CD4-positive, alpha-beta T cell (primary cell): ENCODE measurements around the gene PDCD6IP. TPM values are rescaled to one million over a fixed set of nuclear protein-coding genes. Genes with fewer than 3 reads are reported as not detected.
"Not testable (repeated sequence)": the region's sequence is repeated elsewhere in the genome, so short reads cannot be mapped to it uniquely, and the experiment has no call there.

Experiments
- ATAC-seq: fragments of 200-7000 bp; cut with Tn5 transposase; one replicate; pipeline ENCODE4 v1.10.0; 2022; ENCODE audit warnings: mild to moderate bottlenecking; ENCODE audit not compliant: poor library complexity
- CTCF ChIA-PET: fragments of 350-600 bp; sonication (Branson Sonifier 250); formaldehyde crosslinking; loops from one replicate; lab custom pipeline; 2021; ENCODE audit warnings: antibody characterized with exemption, inconsistent platforms; lab: Charles Lee
- POLR2A ChIA-PET: fragments of 350-600 bp; sonication (Branson Sonifier 250); formaldehyde crosslinking; loops from one replicate; lab custom pipeline; 2021; ENCODE audit warnings: antibody characterized with exemption, inconsistent platforms; lab: Charles Lee
- DNase-seq, 14 experiments: peaks; one replicate each; pipeline ENCODE4 v3.0.0-alpha.2; 2013 to 2020; ENCODE audit warnings: mixed read lengths in 2 of 14
- H3K27ac ChIP-seq, 2 donors: one replicate each; pipeline versions ENCODE4 v1.5.1 to v1.7.0; 2013; ENCODE audit warnings: low read length in 2 of 2, low read depth in 1 of 2, mild to moderate bottlenecking in 1 of 2
- H3K27me3 ChIP-seq, 2 experiments: 1 replicate in 1 of 2; 2 replicates in 1 of 2; pipeline versions ENCODE4 v1.6.1 to v1.7.0; 2013; ENCODE audit warnings: low read length in 2 of 2, control low read depth in 1 of 2, mild to moderate bottlenecking in 1 of 2, moderate library complexity in 1 of 2; ENCODE audit not compliant: insufficient read depth in 2 of 2, control insufficient read depth in 1 of 2
- H3K36me3 ChIP-seq: one replicate; pipeline ENCODE4 v1.6.1; 2013; ENCODE audit warnings: low read length, control low read depth; ENCODE audit not compliant: insufficient read depth
- H3K4me1 ChIP-seq: one replicate; pipeline ENCODE4 v1.6.1; 2013; ENCODE audit warnings: low read length, control low read depth; ENCODE audit not compliant: insufficient read depth
- H3K4me3 ChIP-seq: one replicate; pipeline ENCODE4 v1.5.1; 2013; ENCODE audit warnings: mild to moderate bottlenecking, low read length, moderate library complexity
- H3K9me3 ChIP-seq, 2 experiments: 1 replicate in 1 of 2; 2 replicates in 1 of 2; pipeline versions ENCODE4 v1.6.1 to v1.7.0; 2013; ENCODE audit warnings: low read length in 2 of 2, mild to moderate bottlenecking in 2 of 2, control low read depth in 1 of 2, moderate library complexity in 1 of 2; ENCODE audit not compliant: control insufficient read depth in 1 of 2, insufficient read depth in 1 of 2
- H3K27ac Mint-ChIP-seq: one replicate; pipeline ENCODE4 v1.8.0; 2020; ENCODE audit warnings: mixed read lengths
- H3K27me3 Mint-ChIP-seq: one replicate; pipeline ENCODE4 v1.8.0; 2021; ENCODE audit warnings: mixed read lengths
- H3K36me3 Mint-ChIP-seq: one replicate; pipeline ENCODE4 v1.8.0; 2021; ENCODE audit warnings: low read depth, mixed read lengths
- H3K4me1 Mint-ChIP-seq: one replicate; pipeline ENCODE4 v1.8.0; 2021; ENCODE audit warnings: low read depth, mixed read lengths
- H3K4me3 Mint-ChIP-seq: one replicate; pipeline ENCODE4 v1.8.0; 2020; ENCODE audit warnings: mild to moderate bottlenecking, mixed read lengths
- H3K9me3 Mint-ChIP-seq: one replicate; pipeline ENCODE4 v1.8.0; 2020; ENCODE audit warnings: mixed read lengths
- CTCF ChIP-seq: fragments of 200-600 bp; IDR thresholded peaks from one replicate; pipeline ENCODE4 v1.8.0; 2022; ENCODE audit warnings: antibody characterized with exemption, mild to moderate bottlenecking
- intact Hi-C, 2 experiments: fragments of 100-400 bp; cut with DNase I in 1 of 2; cut with micrococcal nuclease in 1 of 2; formaldehyde crosslinking; loops; one replicate each; pipeline versions ENCODE4 v1.15.1 to v1.9.0; 2023 to 2025; cut with DNase I, micrococcal nuclease
- total RNA-seq, 174 experiments: library from RNA in 2 of 174; stranded (reverse) in 2 of 174; gene quantifications; one replicate each; pipeline ENCODE4 v1.2.3 and lab custom pipeline; 2021 to 2026

The PDCD6IP gene
- total RNA-seq, 2 experiments from 2014 or later: 109 to 112 TPM

- no peaks in the 10 kb centered on the region for H3K27me3 Mint-ChIP-seq
- no peak overlapping the region for H3K27ac ChIP-seq
- H3K27me3 ChIP-seq: no peaks in the 10 kb centered on the region
- H3K36me3 ChIP-seq: peaks cover 51% of the 10 kb centered on the region
- H3K4me1 Mint-ChIP-seq: peaks cover 50% of the 10 kb centered on the region
- POLR2A ChIA-PET: no interaction called here
- peaks cover 4% of the 10 kb centered on the region for H3K4me1 ChIP-seq
- H3K4me3 ChIP-seq: no peak overlapping the region
- TF ChIP-seq CTCF: no peak
- no peaks in the 10 kb centered on the region for H3K9me3 Mint-ChIP-seq
- intact Hi-C loops: no loop called here
- CTCF ChIA-PET: interaction anchor here (0.5 kb wide), 1 partner anchor 1273 kb away, joined by 3 read pairs; no protein-coding TSS in a partner anchor
- peaks cover 76% of the 10 kb centered on the region for H3K36me3 Mint-ChIP-seq
- H3K27ac Mint-ChIP-seq: peak overlapping the region; percentile 32
- no peak for ATAC-seq
- no peaks in the 10 kb centered on the region for H3K9me3 ChIP-seq
- DNase-seq: no peak
- no peak overlapping the region for H3K4me3 Mint-ChIP-seq
These were observed 32.6 kb downstream of the PDCD6IP start for GRCh38 chr3:33831053-33831452.

GRCh38 chr3:33833408-33834095 is 35.1 kb downstream of the PDCD6IP start:
- Histone ChIP-seq H3K4me3 (no peak overlapping the region), H3K27ac (no peak overlapping the region), H3K9me3 (no peaks in the 10 kb centered on the region), H3K27me3 (no peaks in the 10 kb centered on the region), H3K4me1 (peaks cover 4% of the 10 kb centered on the region), H3K36me3 (peaks cover 44% of the 10 kb centered on the region)
- Mint-ChIP-seq H3K4me3 (peak overlapping the region; percentile 31), H3K27ac (peak overlapping the region; percentile 53), H3K9me3 (no peaks in the 10 kb centered on the region), H3K4me1 (peaks cover 50% of the 10 kb centered on the region), H3K36me3 (peaks cover 70% of the 10 kb centered on the region), H3K27me3 (no peaks in the 10 kb centered on the region)
- ATAC-seq: no peak
- ChIA-PET POLR2A (no interaction called here), CTCF (no interaction called here)
- DNase-seq: no peak
- no peak for TF ChIP-seq CTCF
- intact Hi-C loops: no loop called here

GRCh38 chr3:33834096-33834453 is 35.6 kb downstream of the PDCD6IP start:
- no peak for TF ChIP-seq CTCF
- ChIA-PET CTCF (no interaction called here), POLR2A (no interaction called here)
- peaks cover 70% of the 10 kb centered on the region for H3K36me3 Mint-ChIP-seq
- intact Hi-C loops: no loop called here
- Histone ChIP-seq H3K36me3 (peaks cover 43% of the 10 kb centered on the region), H3K4me1 (peaks cover 4% of the 10 kb centered on the region), H3K9me3 (no peaks in the 10 kb centered on the region), H3K4me3 (no peak overlapping the region), H3K27ac (no peak overlapping the region), H3K27me3 (no peaks in the 10 kb centered on the region)
- peak overlapping the region; percentile 31 for H3K4me3 Mint-ChIP-seq
- no peak for ATAC-seq
- no peaks in the 10 kb centered on the region for H3K9me3 Mint-ChIP-seq
- peaks cover 50% of the 10 kb centered on the region for H3K4me1 Mint-ChIP-seq
- H3K27ac Mint-ChIP-seq: peak overlapping the region; percentile 53
- no peak for DNase-seq
- H3K27me3 Mint-ChIP-seq: no peaks in the 10 kb centered on the region

GRCh38 chr3:33837182-33837581 is 38.8 kb downstream of the PDCD6IP start:
- H3K4me3 Mint-ChIP-seq, CTCF ChIA-PET, H3K27me3 Mint-ChIP-seq, POLR2A ChIA-PET, H3K4me3 ChIP-seq, H3K9me3 Mint-ChIP-seq, H3K27ac ChIP-seq, H3K27ac Mint-ChIP-seq, DNase-seq, ATAC-seq, intact Hi-C loops, H3K27me3 ChIP-seq, H3K9me3 ChIP-seq, H3K4me1 ChIP-seq: not testable (repeated sequence)
- Mint-ChIP-seq H3K36me3 (peaks cover 70% of the 10 kb centered on the region), H3K4me1 (peaks cover 25% of the 10 kb centered on the region)
- H3K36me3 ChIP-seq: peaks cover 42% of the 10 kb centered on the region
